HG02610 (cell line): ENCODE data around the gene CDY1.
"Not testable (repeated sequence)": the region's sequence is repeated elsewhere in the genome, so short reads cannot be mapped to it uniquely, and the experiment has no call there.

Experiments used
- ATAC-seq: cut with Tn5 transposase; IDR thresholded peaks from one replicate; pipeline ENCODE4 v1.9.1; 2021; ENCODE audit warnings: mild to moderate bottlenecking, moderate library complexity; ENCODE audit not compliant: unreplicated experiment

The CDY1 gene, protein sequence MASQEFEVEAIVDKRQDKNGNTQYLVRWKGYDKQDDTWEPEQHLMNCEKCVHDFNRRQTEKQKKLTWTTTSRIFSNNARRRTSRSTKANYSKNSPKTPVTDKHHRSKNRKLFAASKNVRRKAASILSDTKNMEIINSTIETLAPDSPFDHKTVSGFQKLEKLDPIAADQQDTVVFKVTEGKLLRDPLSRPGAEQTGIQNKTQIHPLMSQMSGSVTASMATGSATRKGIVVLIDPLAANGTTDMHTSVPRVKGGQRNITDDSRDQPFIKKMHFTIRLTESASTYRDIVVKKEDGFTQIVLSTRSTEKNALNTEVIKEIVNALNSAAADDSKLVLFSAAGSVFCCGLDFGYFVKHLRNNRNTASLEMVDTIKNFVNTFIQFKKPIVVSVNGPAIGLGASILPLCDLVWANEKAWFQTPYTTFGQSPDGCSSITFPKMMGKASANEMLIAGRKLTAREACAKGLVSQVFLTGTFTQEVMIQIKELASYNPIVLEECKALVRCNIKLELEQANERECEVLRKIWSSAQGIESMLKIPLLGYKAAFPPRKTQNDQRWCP

GRCh38 chrY:25621817-25622216 is at the start of gene CDY1:
Gene CDY1, plus strand, starts transcription at chrY:25622117. Its CDS starts 326 bp downstream, at chrY:25622443.
- not testable (repeated sequence) for ATAC-seq

GRCh38 chrY:25593336-25593735 is 28.6 kb upstream of the CDY1 start:
- ATAC-seq: not testable (repeated sequence)

DNA sequence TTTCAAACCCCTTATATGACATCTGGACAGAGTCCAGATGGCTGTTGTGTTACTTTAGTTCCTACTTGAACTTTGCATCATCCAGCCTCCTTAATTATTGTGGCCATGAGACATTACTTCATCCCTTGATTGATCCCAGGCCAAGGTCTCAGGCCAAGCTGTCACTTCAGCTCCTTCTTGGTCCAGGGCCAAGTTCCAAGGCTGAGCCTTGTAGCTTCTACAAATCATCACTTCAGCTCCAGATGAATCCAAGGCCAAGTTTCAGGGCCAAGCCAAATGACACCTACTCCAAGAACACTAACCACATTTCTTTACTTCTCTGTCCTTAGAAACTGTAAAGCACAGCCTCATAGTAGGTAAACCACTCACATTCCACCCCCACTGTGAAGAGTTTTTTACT is 1.7 kb upstream of the CDY1 start:
- not testable (repeated sequence) for ATAC-seq

DNA sequence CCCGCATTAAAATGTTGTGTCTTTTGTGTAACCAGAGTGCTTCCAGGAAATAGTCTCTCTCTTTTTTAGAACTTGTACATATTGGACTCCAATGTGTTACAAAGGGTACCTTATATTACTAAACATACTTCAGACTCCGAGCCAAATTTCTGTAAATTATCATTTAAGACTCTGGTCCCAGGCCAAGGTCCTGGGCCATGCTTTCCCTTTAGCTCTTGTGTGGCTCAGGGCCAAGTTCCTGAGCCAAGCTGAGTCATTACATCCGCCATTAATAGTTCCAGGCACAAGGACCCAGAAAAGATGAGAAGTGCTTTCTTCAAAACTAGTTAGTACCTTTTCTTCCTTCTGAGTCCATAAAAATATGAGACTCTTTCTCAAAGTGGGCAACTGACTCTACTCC is 4.6 kb downstream of the CDY1 start:
- ATAC-seq: not testable (repeated sequence)

DNA sequence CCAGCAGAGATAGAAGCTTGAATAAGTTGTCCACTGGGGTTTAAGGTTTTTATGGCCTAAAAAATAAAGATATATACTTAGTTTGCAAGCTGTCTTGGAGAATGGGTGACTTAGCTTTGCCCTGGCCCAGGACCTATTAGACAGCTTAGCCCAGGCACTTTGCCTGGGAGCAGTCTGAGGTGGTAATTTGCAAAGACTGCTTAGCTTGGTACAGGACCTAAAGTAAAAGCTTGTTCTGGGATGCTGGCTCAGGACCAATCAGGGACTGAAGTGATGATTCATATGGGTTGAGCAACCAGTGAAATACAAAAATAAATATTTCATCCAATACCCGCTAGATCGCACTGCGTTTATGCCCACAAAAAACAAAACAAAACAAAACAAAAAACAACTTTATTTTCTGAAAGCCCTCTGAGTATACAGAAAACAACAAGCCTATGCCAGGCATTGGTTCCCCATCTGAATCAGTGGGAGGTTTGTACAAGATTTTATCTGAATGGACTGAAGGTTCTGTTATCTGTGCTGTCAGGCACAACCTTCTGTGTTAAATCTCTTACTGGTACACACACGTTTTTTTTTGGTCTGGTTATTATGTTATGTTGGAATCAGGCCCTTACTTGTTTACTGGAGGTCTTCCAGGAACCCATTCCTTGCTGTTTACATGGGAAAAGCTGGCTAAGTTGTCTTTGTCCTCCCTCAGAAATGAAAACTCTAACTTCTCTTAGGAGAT is 8.6 kb downstream of the CDY1 start:
- not testable (repeated sequence) for ATAC-seq

- ATAC-seq: not testable (repeated sequence)
Observed at GRCh38 chrY:25639852-25640251, 17.9 kb downstream of the CDY1 start.

GRCh38 chrY:25643024-25643915 is 21.4 kb downstream of the CDY1 start:
- ATAC-seq: not testable (repeated sequence)
